A549 treated with dexamethasone at 1 μM for 4 hours (cell line): ENCODE results near the gene ID1. TPM values are rescaled to one million over a fixed set of nuclear protein-coding genes. Genes with fewer than 3 reads are reported as not detected.

ENCODE experiments used
- total RNA-seq: library from RNA; stranded (reverse); fragments of 200-300 nt; extraction: Qiagen RNA extraction; gene quantifications from 5 replicates; pipeline ENCODE4 v1.2.3, GENCODE V29; 2022

ID1 gene
- 341 to 512 TPM (median 429 TPM) in 5 replicates for total RNA-seq

GRCh38 chr20:31605031-31605901, at the start of gene ID1:
TSS of gene ID1 (plus strand) at chr20:31605289. CDS start at chr20:31605388, 99 bp downstream.

GRCh38 chr20:31637660-31638059, 32.6 kb downstream of the ID1 start, which contains the start of gene COX4I2:
TSS of gene COX4I2 (plus strand) at chr20:31637912. CDS start at chr20:31639018, 1,106 bp downstream.

Other genes starting within 250 kb of the ID1 start
- gene DEFB118, start 236.7 kb upstream of the ID1 start, total RNA-seq, result not detected in 5 replicates
- not detected in 5 replicates for gene DEFB119, start 214.7 kb upstream of the ID1 start, total RNA-seq
- not detected in 5 replicates for gene DEFB121, start 199.1 kb upstream of the ID1 start, total RNA-seq
- not detected in 5 replicates for gene DEFB123, start 164.7 kb upstream of the ID1 start, total RNA-seq
- 0.21 to 0.72 TPM (median 0.35 TPM) in 4 of 5 replicates, not detected in the other for gene DEFB124, start 130.2 kb upstream of the ID1 start, total RNA-seq
- 0.47 to 1.1 TPM (median 0.99 TPM) in 5 replicates for gene REM1, start 130.0 kb upstream of the ID1 start, total RNA-seq
- gene HM13, start 90.8 kb upstream of the ID1 start, total RNA-seq, result 199 to 270 TPM (median 250 TPM) in 5 replicates
- not detected in 5 replicates for gene COX4I2, start 32.6 kb downstream of the ID1 start, total RNA-seq
- 303 to 331 TPM (median 315 TPM) in 5 replicates for gene BCL2L1, start 117.6 kb downstream of the ID1 start, total RNA-seq
- 106 to 121 TPM (median 111 TPM) in 5 replicates for gene TPX2, start 134.0 kb downstream of the ID1 start, total RNA-seq
- gene MYLK2, start 214.1 kb downstream of the ID1 start, total RNA-seq, result 0.27 to 0.78 TPM (median 0.46 TPM) in 5 replicates
- gene FOXS1, start 240.3 kb downstream of the ID1 start, total RNA-seq, result 0.13 to 0.44 TPM (median 0.34 TPM) in 5 replicates